IMR-90 (cell line): ENCODE data around the gene KDM2B. TPM values are rescaled to one million over a fixed set of nuclear protein-coding genes. Genes with fewer than 3 reads are reported as not detected.

Source experiments
- ATAC-seq: fragments of 200-7000 bp; cut with Tn5 transposase; 2 replicates; pipeline ENCODE4 v1.9.1; 2020; ENCODE audit warnings: low read depth, mild to moderate bottlenecking, moderate library complexity
- BruUV-seq: library from RNA; stranded (reverse); fragments of 400-500 nt; replicated peaks from 2 replicates; lab custom pipeline; 2021; lab: Mats Ljungman, UMichigan
- CTCF ChIA-PET: fragments of 300-600 bp; formaldehyde crosslinking; extraction: SDS; loops from one replicate; lab custom pipeline; 2021; ENCODE audit warnings: antibody characterized with exemption; lab: Yijun Ruan, JAX
- POLR2A ChIA-PET: fragments of 300-600 bp; sonication (Branson Sonifier 250); formaldehyde crosslinking; loops from one replicate; lab custom pipeline; 2022; ENCODE audit warnings: antibody characterized with exemption; ENCODE audit not compliant: unreplicated experiment; lab: Charles Lee
- DNase-seq: peaks from one replicate; pipeline ENCODE4 v3.0.0; 2013
- H2AFZ ChIP-seq: replicated peaks from 2 replicates; pipeline ENCODE3; 2013; ENCODE audit warnings: low read length, mild to moderate bottlenecking; ENCODE audit not compliant: poor library complexity
- H2AK5ac ChIP-seq: 2 replicates; pipeline ENCODE4 v1.6.1; 2013; ENCODE audit warnings: low read depth, low read length, inconsistent platforms
- H2AK9ac ChIP-seq: replicated peaks from 2 replicates; pipeline ENCODE3; 2013; ENCODE audit warnings: mild to moderate bottlenecking, low read depth, low read length, moderate library complexity; ENCODE audit not compliant: poor library complexity
- H2BK120ac ChIP-seq: 2 replicates; pipeline ENCODE4 v1.6.1; 2013; ENCODE audit warnings: low read depth, low read length, inconsistent platforms
- H2BK15ac ChIP-seq: 3 replicates; pipeline ENCODE4 v1.6.1; 2013; ENCODE audit warnings: low read depth, low read length, inconsistent platforms
- H2BK20ac ChIP-seq: 2 replicates; pipeline ENCODE4 v1.6.1; 2013; ENCODE audit warnings: low read depth, mild to moderate bottlenecking, inconsistent platforms, low read length, moderate library complexity
- H2BK5ac ChIP-seq: 2 replicates; pipeline ENCODE4 v1.6.1; 2013; ENCODE audit warnings: mild to moderate bottlenecking, low read depth, low read length, inconsistent platforms; ENCODE audit not compliant: poor library complexity, severe bottlenecking
- H3K14ac ChIP-seq: replicated peaks from 2 replicates; pipeline ENCODE4 v1.6.1; 2013; ENCODE audit warnings: low read depth, low read length, inconsistent platforms
- H3K18ac ChIP-seq: 2 replicates; pipeline ENCODE4 v1.6.1; 2013; ENCODE audit warnings: low read depth, low read length, control low read depth
- H3K23ac ChIP-seq: 2 replicates; pipeline ENCODE4 v1.6.1; 2013; ENCODE audit warnings: low read depth, low read length, inconsistent platforms
- H3K27ac ChIP-seq: 2 replicates; pipeline ENCODE4 v1.5.1; 2013; ENCODE audit warnings: mild to moderate bottlenecking, control low read depth, low read length; ENCODE audit not compliant: insufficient read depth
- H3K27me3 ChIP-seq: 2 replicates; pipeline ENCODE4 v1.6.1; 2013; ENCODE audit warnings: low read length; ENCODE audit not compliant: control insufficient read depth, insufficient read depth
- H3K36me3 ChIP-seq: 2 replicates; pipeline ENCODE4 v1.6.1; 2013; ENCODE audit warnings: low read length, mixed read lengths; ENCODE audit not compliant: control insufficient read depth, insufficient read depth
- H3K4ac ChIP-seq: 2 replicates; pipeline ENCODE4 v1.6.1; 2013; ENCODE audit warnings: low read depth, low read length, inconsistent platforms
- H3K4me1 ChIP-seq: 2 replicates; pipeline ENCODE4 v1.6.1; 2013; ENCODE audit warnings: low read length, mixed read lengths; ENCODE audit not compliant: control insufficient read depth, insufficient read depth
- H3K4me2 ChIP-seq: 2 replicates; pipeline ENCODE4 v1.6.1; 2013; ENCODE audit warnings: low read depth, mild to moderate bottlenecking, control low read depth, low read length, moderate library complexity
- H3K4me3 ChIP-seq: 2 replicates; pipeline ENCODE4 v1.5.1; 2013; ENCODE audit warnings: low read depth, mild to moderate bottlenecking, control low read depth, low read length, moderate library complexity; ENCODE audit not compliant: insufficient read depth
- H3K56ac ChIP-seq: 2 replicates; pipeline ENCODE4 v1.6.1; 2013; ENCODE audit warnings: low read length, inconsistent platforms; ENCODE audit not compliant: insufficient read depth; ENCODE audit errors: extremely low read depth
- H3K79me1 ChIP-seq, 2 experiments: 2 replicates each; pipeline ENCODE4 v1.6.1; 2013; ENCODE audit warnings: low read length in 2 of 2, inconsistent platforms in 1 of 2, low read depth in 1 of 2
- H3K9ac ChIP-seq: 2 replicates; pipeline ENCODE4 v1.6.1; 2013; ENCODE audit warnings: low read depth, low read length, control low read depth
- H3K9me1 ChIP-seq: 2 replicates; pipeline ENCODE4 v1.6.1; 2013; ENCODE audit warnings: low read length, inconsistent platforms; ENCODE audit not compliant: insufficient read depth
- H3K9me3 ChIP-seq: 2 replicates; pipeline ENCODE4 v1.6.1; 2013; ENCODE audit warnings: low read length; ENCODE audit not compliant: control insufficient read depth, insufficient read depth
- H4K20me1 ChIP-seq: 2 replicates; pipeline ENCODE4 v1.6.1; 2013; ENCODE audit warnings: low read length, inconsistent platforms; ENCODE audit not compliant: insufficient read depth
- H4K5ac ChIP-seq: 2 replicates; pipeline ENCODE4 v1.6.1; 2013; ENCODE audit warnings: mild to moderate bottlenecking, low read depth, low read length, control low read depth
- H4K8ac ChIP-seq, 2 experiments: 2 replicates each; pipeline ENCODE4 v1.6.1; 2013; ENCODE audit warnings: low read depth in 2 of 2, low read length in 2 of 2, control low read depth in 1 of 2, inconsistent platforms in 1 of 2
- H4K91ac ChIP-seq: 2 replicates; pipeline ENCODE4 v1.6.1; 2013; ENCODE audit warnings: low read depth, low read length, inconsistent platforms; ENCODE audit not compliant: insufficient read depth
- CEBPB ChIP-seq: IDR thresholded peaks from 2 replicates; pipeline ENCODE4 v1.6.1; 2012; ENCODE audit warnings: low read depth, low read length, improper control_type of control experiment
- CTCF ChIP-seq: conservative IDR thresholded peaks from 2 replicates; pipeline ENCODE4 v1.5.1; 2012; ENCODE audit warnings: mild to moderate bottlenecking, low read depth, low read length, improper control_type of control experiment
- WGBS, 2 experiments: methylation state at CpG; one replicate each; pipeline versions ENCODE4 v1.1.5 to v1.1.7; 2013; ENCODE audit warnings: missing lambda C conversion rate in 2 of 2; ENCODE audit not compliant: insufficient read length in 1 of 2; ENCODE audit errors: extremely low coverage in 2 of 2; 5-methylcytosine and 5-hydroxymethylcytosine counted together
- dilution Hi-C: fragments of 300-500 bp; cut with HindIII; formaldehyde crosslinking; loops from one replicate; pipeline ENCODE4 v1.14.3; 2018; ENCODE audit warnings: low sequenced_read_pairs; ENCODE audit not compliant: unreplicated experiment
- in situ Hi-C: fragments of 300-500 bp; cut with MboI; formaldehyde crosslinking; loops from 3 replicates; pipeline ENCODE4 v1.14.3; 2019; ENCODE audit warnings: low sequenced_read_pairs, inconsistent platforms, mixed read lengths
- intact Hi-C: fragments of 100-400 bp; cut with micrococcal nuclease; formaldehyde crosslinking; loops from 2 replicates; pipeline ENCODE4 v1.10.0; 2022
- polyA plus RNA-seq, 3 experiments: library from polyadenylated mRNA; depleted of rRNA; stranded (reverse); fragments of >200 nt; gene quantifications; 2 replicates each; pipeline ENCODE4 v1.2.3, GENCODE V29; 2012; ENCODE audit warnings: low replicate concordance in 1 of 3
- total RNA-seq: library from RNA; depleted of rRNA; stranded (reverse); fragments of >200 nt; gene quantifications from 2 replicates; pipeline ENCODE4 v1.2.3, GENCODE V29; 2012

Gene KDM2B
- total and polyA plus RNA-seq, 2 of the 4 experiments (the other 2 are of a cell fraction): 22.6 to 24.2 TPM

- ATAC-seq (no peak), DNase-seq (no peak)
- H2AFZ ChIP-seq: peak overlapping the region; percentile 76
- H3K9me3 ChIP-seq: no peaks in the 10 kb centered on the region
- H4K8ac ChIP-seq: peak overlapping the region in 1 of 2 experiments; percentile 62; a peak in 2 of 4 replicates
- peak overlapping the region; percentile 3; the same call in 1 of the 2 replicates for H3K4ac ChIP-seq
- dilution Hi-C loops (no loop called here), in situ Hi-C loops (no loop called here), intact Hi-C loops (loop anchor here (5.0 kb wide), 1 partner anchor 45 kb away; the partner anchor contains the start of gene ORAI1)
- WGBS, 2 experiments: no CpG with 5 or more reads among the region's 13 CpGs
- ChIA-PET CTCF (no interaction called here), POLR2A (no interaction called here)
- H2AK5ac ChIP-seq: peak overlapping the region; percentile 44; the same call in 1 of the 2 replicates
- no peak overlapping the region for H3K27ac ChIP-seq
- H2AK9ac ChIP-seq: peak overlapping the region; percentile 28
- H2BK5ac ChIP-seq: no peak overlapping the region
- H2BK120ac ChIP-seq: 0 out of 2 replicates have a peak overlapping the region, but pooled peaks have one; percentile 12
- H3K14ac ChIP-seq: peak overlapping the region; percentile 28
- peak overlapping the region; percentile 3; the same call in 1 of the 2 replicates for H3K9ac ChIP-seq
- no peak overlapping the region for H3K23ac ChIP-seq
- TF ChIP-seq CEBPB: peak; percentile 18; the same call in 1 of the 2 replicates
- no peak for TF ChIP-seq CTCF
- peaks cover 12% of the 10 kb centered on the region for H3K4me1 ChIP-seq
- H3K18ac ChIP-seq: no peak overlapping the region
- H3K4me2 ChIP-seq: peak overlapping the region; percentile 38; the same call in 1 of the 2 replicates
- H3K79me1 ChIP-seq: peaks cover 12 to 32% of the 10 kb centered on the region in 2 experiments; a peak in 3 of 4 replicates
- no peaks in the 10 kb centered on the region for H3K27me3 ChIP-seq
- peak overlapping the region; percentile 5; the same call in 1 of the 2 replicates for H2BK20ac ChIP-seq
- H3K4me3 ChIP-seq: no peak overlapping the region
- 0 out of 2 replicates have a peak overlapping the region, but pooled peaks have one; percentile 42 for H4K91ac ChIP-seq
- no peak overlapping the region for H3K56ac ChIP-seq
- H3K9me1 ChIP-seq: 0 out of 2 replicates have a peak, but pooled peaks cover 5% of the 10 kb centered on the region
- H2BK15ac ChIP-seq: no peak overlapping the region; the same call in 2 of the 3 replicates
- H4K20me1 ChIP-seq: no peaks in the 10 kb centered on the region
- no TSS peak for BruUV-seq
- H4K5ac ChIP-seq: peak overlapping the region; percentile 32; the same call in 1 of the 2 replicates
- H3K36me3 ChIP-seq: no peaks in the 10 kb centered on the region
Measured at GRCh38 chr12:121582583-121583333, 1.9 kb upstream of the KDM2B start.
